Peyer's patch (tissue), 4 donors: ENCODE results near the gene RHBDD1. TPM values are rescaled to one million over a fixed set of nuclear protein-coding genes. Genes with fewer than 3 reads are reported as not detected.

Source experiments
- DNase-seq, 3 donors: peaks; one replicate each; pipeline ENCODE4 v3.0.0-alpha.2; 2017 to 2019
- H3K27ac ChIP-seq, 4 donors: fragments of 200-600 bp; sonication (generic); one replicate each; pipeline ENCODE4 v1.5.1; 2016 to 2019
- H3K27me3 ChIP-seq, 2 donors: fragments of 200-600 bp; sonication (generic); one replicate each; pipeline ENCODE4 v1.5.1; 2019
- H3K36me3 ChIP-seq, 3 donors: fragments of 200-600 bp; sonication (generic); one replicate each; pipeline ENCODE4 v1.5.1; 2016 to 2019
- H3K4me1 ChIP-seq, 4 donors: fragments of 200-600 bp; sonication (generic); one replicate each; pipeline ENCODE4 v1.5.1; 2016 to 2019
- H3K4me3 ChIP-seq, 4 donors: fragments of 200-600 bp; sonication (generic); 1 replicate in 3 of 4; 2 replicates in 1 of 4; pipeline ENCODE4 v1.5.1; 2016 to 2019; ENCODE audit warnings: mild to moderate bottlenecking in 1 of 4
- H3K9me3 ChIP-seq, 4 donors: fragments of 200-600 bp; sonication (generic); one replicate each; pipeline ENCODE4 v1.5.1; 2016 to 2019; ENCODE audit warnings: mild to moderate bottlenecking in 1 of 4
- CTCF ChIP-seq, 6 experiments: fragments of 450-650 bp in 4 of 6; fragments of 200-600 bp in 2 of 6; sonication (generic) in 1 of 6; IDR thresholded peaks; one replicate each; pipeline ENCODE4 v1.5.1; 2017 to 2019; ENCODE audit warnings: antibody characterized with exemption in 6 of 6, mild to moderate bottlenecking in 3 of 6, moderate library complexity in 1 of 6
- POLR2A ChIP-seq, 2 donors: fragments of 450-650 bp; IDR thresholded peaks; one replicate each; pipeline ENCODE4 v1.5.1; 2017; ENCODE audit warnings: antibody characterized with exemption in 2 of 2, mild to moderate bottlenecking in 2 of 2, moderate library complexity in 2 of 2
- total RNA-seq, 4 donors: library from RNA; depleted of rRNA; stranded (reverse); fragments of >200 nt; gene quantifications; one replicate each; pipeline ENCODE4 v1.1.0, GENCODE V29; 2016

RHBDD1 gene
- total RNA-seq, 4 donors from 2014 or later: 12.6 to 68.5 (median 30.6) TPM

- no peaks in the 10 kb centered on the region for H3K4me1 ChIP-seq
- no peaks in the 10 kb centered on the region for H3K9me3 ChIP-seq
- no peaks in the 10 kb centered on the region for H3K27me3 ChIP-seq
- no peak for DNase-seq
- no peaks in the 10 kb centered on the region for H3K36me3 ChIP-seq
- TF ChIP-seq POLR2A (IDR thresholded peaks at IDR 0.05): no peak
- no peak overlapping the region for H3K4me3 ChIP-seq
- no peak overlapping the region for H3K27ac ChIP-seq
Observed at GRCh38 chr2:226894752-226895151, 58.9 kb downstream of the RHBDD1 start.

- Histone ChIP-seq H3K27me3 (no peaks in the 10 kb centered on the region), H3K4me1 (no peaks in the 10 kb centered on the region), H3K4me3 (no peak overlapping the region), H3K36me3 (no peaks in the 10 kb centered on the region), H3K9me3 (no peaks in the 10 kb centered on the region), H3K27ac (no peak overlapping the region)
- TF ChIP-seq CTCF (IDR thresholded peaks at IDR 0.05): no peak
- TF ChIP-seq POLR2A (IDR thresholded peaks at IDR 0.05): no peak
- no peak for DNase-seq
Observed at GRCh38 chr2:226895579-226895978, 59.7 kb downstream of the RHBDD1 start.

- H3K9me3 ChIP-seq: no peaks in the 10 kb centered on the region
- DNase-seq: no peak
- no peaks in the 10 kb centered on the region for H3K27me3 ChIP-seq
- no peak overlapping the region for H3K27ac ChIP-seq
- no peaks in the 10 kb centered on the region for H3K4me1 ChIP-seq
- no peaks in the 10 kb centered on the region for H3K36me3 ChIP-seq
- TF ChIP-seq CTCF (IDR thresholded peaks at IDR 0.05) (no peak), POLR2A (IDR thresholded peaks at IDR 0.05) (no peak)
- H3K4me3 ChIP-seq: no peak overlapping the region
Observed at GRCh38 chr2:226898121-226898520, 62.3 kb downstream of the RHBDD1 start.

- no peaks in the 10 kb centered on the region for H3K36me3 ChIP-seq
- no peak for DNase-seq
Observed at GRCh38 chr2:226898897-226899296, 63.0 kb downstream of the RHBDD1 start.

GRCh38 chr2:226902041-226902966, 66.5 kb downstream of the RHBDD1 start:
- Histone ChIP-seq H3K4me1 (no peaks in the 10 kb centered on the region), H3K9me3 (no peaks in the 10 kb centered on the region), H3K27ac (no peak overlapping the region), H3K4me3 (no peak overlapping the region), H3K36me3 (no peaks in the 10 kb centered on the region), H3K27me3 (no peaks in the 10 kb centered on the region)
- DNase-seq: no peak
- TF ChIP-seq POLR2A (IDR thresholded peaks at IDR 0.05) (no peak), CTCF (IDR thresholded peaks at IDR 0.05) (no peak)

More at GRCh38 chr2:226898897-226899296, 63.0 kb downstream of the RHBDD1 start:
- Histone ChIP-seq H3K27me3 (no peaks in the 10 kb centered on the region), H3K4me1 (no peaks in the 10 kb centered on the region), H3K9me3 (no peaks in the 10 kb centered on the region), H3K4me3 (no peak overlapping the region), H3K27ac (no peak overlapping the region)
- TF ChIP-seq CTCF (IDR thresholded peaks at IDR 0.05) (no peak), POLR2A (IDR thresholded peaks at IDR 0.05) (no peak)

GRCh38 chr2:226903179-226903578, 67.3 kb downstream of the RHBDD1 start:
- no peaks in the 10 kb centered on the region for H3K27me3 ChIP-seq
- no peak overlapping the region for H3K27ac ChIP-seq
- peaks cover 0 to 5% (median 0%) of the 10 kb centered on the region in 4 donors for H3K4me1 ChIP-seq
- DNase-seq: no peak
- no peak overlapping the region for H3K4me3 ChIP-seq
- TF ChIP-seq CTCF (IDR thresholded peaks at IDR 0.05): no peak
- no peak for TF ChIP-seq POLR2A (IDR thresholded peaks at IDR 0.05)
- H3K9me3 ChIP-seq: no peaks in the 10 kb centered on the region
- no peaks in the 10 kb centered on the region for H3K36me3 ChIP-seq
